ENCODE measurements around the gene UBE2Z. TPM values are rescaled to one million over a fixed set of nuclear protein-coding genes. Genes with fewer than 3 reads are reported as not detected.
"Not testable (repeated sequence)": the region's sequence is repeated elsewhere in the genome, so short reads cannot be mapped to it uniquely, and the experiment has no call there.

The UBE2Z gene
- polyA plus RNA-seq, 3 donors, result 35.8 to 44.7 (median 40.0) TPM

- 81% methylated on average over 6 of the region's 11 CpGs for whole genome bisulfite sequencing (ENCODE audit: insufficient coverage)
- Histone ChIP-seq H3K9me3 (replicated peaks in 1 of 2; ENCODE audit: control insufficient read depth in 1 of 2, insufficient read depth in 1 of 2, low read length in 2 of 2) (no peaks in the 10 kb centered on the region), H3K4me3 (replicated peaks in 1 of 3; ENCODE audit: low read depth in 2 of 3, low read length in 3 of 3) (no peak overlapping the region), H3K27ac (ENCODE audit: low read depth in 1 of 2, low read length in 2 of 2) (no peak overlapping the region), H2AFZ (ENCODE audit: insufficient read depth, low read depth, low read length, poor library complexity, severe bottlenecking) (no peak overlapping the region), H3K4me1 (ENCODE audit: control insufficient read depth in 1 of 2, insufficient read depth in 2 of 2, low read length in 2 of 2) (no peaks in the 10 kb centered on the region), H3K79me2 (ENCODE audit: insufficient read depth, low read length) (no peaks in the 10 kb centered on the region), H4K20me1 (ENCODE audit: insufficient read depth, low read length) (no peaks in the 10 kb centered on the region), H3K27me3 (ENCODE audit: control insufficient read depth in 2 of 2, insufficient read depth in 2 of 2, low read length in 2 of 2) (no peaks in the 10 kb centered on the region), H3K4me2 (replicated peaks; ENCODE audit: extremely low read depth, low read length, poor library complexity, severe bottlenecking) (no peak overlapping the region), H3K36me3 (replicated peaks in 1 of 2; ENCODE audit: control insufficient read depth in 1 of 2, insufficient read depth in 2 of 2, low read length in 2 of 2) (no peaks in the 10 kb centered on the region), H3K9ac (ENCODE audit: insufficient read depth, low read length, poor library complexity, severe bottlenecking) (no peak overlapping the region)
- H3K27me3 Mint-ChIP-seq (ENCODE audit: low read depth in 3 of 3), result peaks cover 5 to 20% (median 5%) of the 10 kb centered on the region in 3 donors
- no peaks in the 10 kb centered on the region for H3K36me3 Mint-ChIP-seq
- H3K4me3 Mint-ChIP-seq, result no peak overlapping the region
- intact Hi-C loops (cut with micrococcal nuclease), result loop anchor here in 1 of 2 donors (10.0 kb wide), 1 partner anchor 153 kb away; no protein-coding TSS in a partner anchor
- no peak for DNase-seq
- no peak overlapping the region for H3K27ac Mint-ChIP-seq
- no peaks in the 10 kb centered on the region for H3K4me1 Mint-ChIP-seq
- TF ChIP-seq CTCF (IDR thresholded peaks at IDR 0.05), result no peak
- no peaks in the 10 kb centered on the region for H3K9me3 Mint-ChIP-seq
Observed at GRCh38 chr17:48871551-48872351, 36.5 kb upstream of the UBE2Z start.

GRCh38 chr17:48872409-48872808, 35.8 kb upstream of the UBE2Z start:
- DNase-seq; H4K20me1 ChIP-seq (ENCODE audit: insufficient read depth, low read length); H3K9ac ChIP-seq (ENCODE audit: insufficient read depth, low read length, poor library complexity, severe bottlenecking); H3K9me3 Mint-ChIP-seq; H3K79me2 ChIP-seq (ENCODE audit: insufficient read depth, low read length); H3K27me3 ChIP-seq (ENCODE audit: control insufficient read depth in 2 of 2, insufficient read depth in 2 of 2, low read length in 2 of 2); H3K4me3 ChIP-seq (replicated peaks in 1 of 3; ENCODE audit: low read depth in 2 of 3, low read length in 3 of 3); H3K36me3 ChIP-seq (replicated peaks in 1 of 2; ENCODE audit: control insufficient read depth in 1 of 2, insufficient read depth in 2 of 2, low read length in 2 of 2); H3K4me1 Mint-ChIP-seq; H3K4me2 ChIP-seq (replicated peaks; ENCODE audit: extremely low read depth, low read length, poor library complexity, severe bottlenecking); H3K4me1 ChIP-seq (ENCODE audit: control insufficient read depth in 1 of 2, insufficient read depth in 2 of 2, low read length in 2 of 2); H2AFZ ChIP-seq (ENCODE audit: insufficient read depth, low read depth, low read length, poor library complexity, severe bottlenecking); H3K4me3 Mint-ChIP-seq; H3K36me3 Mint-ChIP-seq; H3K9me3 ChIP-seq (replicated peaks in 1 of 2; ENCODE audit: control insufficient read depth in 1 of 2, insufficient read depth in 1 of 2, low read length in 2 of 2); H3K27ac Mint-ChIP-seq; H3K27ac ChIP-seq (ENCODE audit: low read depth in 1 of 2, low read length in 2 of 2): not testable (repeated sequence)
- intact Hi-C loops (cut with micrococcal nuclease), result loop anchor here in 1 of 2 donors (10.0 kb wide), 1 partner anchor 152 kb away; no protein-coding TSS in a partner anchor
- no CpG with 5 or more reads among the region's 3 CpGs for WGBS (ENCODE audit: insufficient coverage)
- H3K27me3 Mint-ChIP-seq (ENCODE audit: low read depth in 3 of 3), result peaks cover 5 to 23% (median 5%) of the 10 kb centered on the region in 3 donors

All from CD14-positive monocyte (primary cell).